GM10266 (cell line): ENCODE results near the gene MACROD2.

Experiments used
- DNase-seq: peaks from one replicate; pipeline ENCODE4 v3.0.0; 2012; ENCODE audit errors: extremely low spot score
- CTCF ChIP-seq: IDR thresholded peaks from 2 replicates; pipeline ENCODE4 v1.5.1; 2012; ENCODE audit warnings: mild to moderate bottlenecking, low read depth; ENCODE audit not compliant: control insufficient read depth, insufficient read depth; ENCODE audit errors: missing control alignments

MACROD2 gene

GRCh38 chr20:14986656-14987055 is 991.3 kb downstream of the MACROD2 start:
- no peak for DNase-seq
- TF ChIP-seq CTCF = no peak

- DNase-seq = no peak
- no peak for TF ChIP-seq CTCF
These were observed 994.4 kb downstream of the MACROD2 start for GRCh38 chr20:14989535-14990290.

- no peak for DNase-seq
These were observed 995.7 kb downstream of the MACROD2 start for GRCh38 chr20:14991023-14991422.

GRCh38 chr20:14992153-14992552 is 996.8 kb downstream of the MACROD2 start:
- no peak for DNase-seq
- TF ChIP-seq CTCF = no peak

More at GRCh38 chr20:14991023-14991422, 995.7 kb downstream of the MACROD2 start:
- TF ChIP-seq CTCF = no peak

GRCh38 chr20:14992961-14993360 is 997.6 kb downstream of the MACROD2 start:
- no peak for TF ChIP-seq CTCF
- DNase-seq = no peak

GRCh38 chr20:14996883-14997672 is 1001.8 kb downstream of the MACROD2 start:
- DNase-seq = no peak

More at GRCh38 chr20:14996883-14997672, 1001.8 kb downstream of the MACROD2 start:
- no peak for TF ChIP-seq CTCF
